Measurements from ENCODE around the gene KRTAP4-6.
"Not testable (repeated sequence)": the region's sequence is repeated elsewhere in the genome, so short reads cannot be mapped to it uniquely, and the experiment has no call there.

Gene KRTAP4-6

DNA sequence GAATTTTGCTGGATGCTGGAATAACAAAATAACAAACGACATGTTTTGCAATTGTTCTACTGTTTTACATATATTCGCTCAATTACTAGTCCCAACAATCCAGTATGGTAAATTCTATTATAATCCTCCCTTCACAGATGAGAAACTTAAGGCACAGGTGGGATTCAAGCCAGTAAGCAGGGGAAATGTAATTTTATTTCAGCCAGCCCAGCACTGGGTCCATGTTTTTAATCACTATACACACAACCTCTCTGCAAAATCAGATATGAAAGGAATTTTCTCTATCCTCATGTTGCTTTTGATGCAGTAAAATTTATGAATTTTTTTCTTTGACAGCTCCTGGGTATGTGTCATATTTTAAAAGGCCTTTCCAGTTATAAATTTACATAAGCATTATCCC is 4.9 kb upstream of the KRTAP4-6 start:
- Histone ChIP-seq H3K27ac (ENCODE audit: low read length) (no peak overlapping the region), H3K4me1 (ENCODE audit: control insufficient read depth in 1 of 2, insufficient read depth in 2 of 2, low read length in 2 of 2) (no peaks in the 10 kb centered on the region), H3K4me3 (ENCODE audit: low read depth in 1 of 2, low read length in 2 of 2) (no peak overlapping the region), H3K27me3 (ENCODE audit: low read depth, low read length) (no peaks in the 10 kb centered on the region), H3K36me3 (ENCODE audit: control insufficient read depth in 1 of 2, insufficient read depth in 2 of 2, low read length in 2 of 2) (no peaks in the 10 kb centered on the region), H3K9me3 (ENCODE audit: control insufficient read depth in 1 of 2, low read length in 2 of 2) (peaks cover 5 to 19% of the 10 kb centered on the region in 2 donors)

DNA sequence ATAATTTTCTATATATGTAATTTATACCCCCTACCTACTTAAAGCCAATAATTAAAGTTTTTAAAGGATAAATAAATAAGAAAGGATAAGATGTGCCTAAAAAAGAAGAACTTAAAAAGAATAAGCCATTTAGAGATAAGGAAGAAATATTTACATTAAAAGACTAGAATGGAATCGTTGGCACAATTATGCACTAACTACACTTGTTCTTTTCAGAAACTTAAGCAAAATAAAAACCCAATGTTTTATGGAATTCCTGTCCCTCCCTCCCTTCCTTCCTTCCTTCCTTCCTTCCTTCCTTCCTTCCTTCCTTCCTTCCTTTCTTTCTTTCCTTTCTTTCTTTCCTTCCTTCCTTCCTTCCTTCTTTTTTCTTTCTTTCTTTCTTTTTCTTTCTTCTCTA is 4.5 kb upstream of the KRTAP4-6 start:
- no peaks in the 10 kb centered on the region for H3K27me3 ChIP-seq (ENCODE audit: low read depth, low read length)

DNA sequence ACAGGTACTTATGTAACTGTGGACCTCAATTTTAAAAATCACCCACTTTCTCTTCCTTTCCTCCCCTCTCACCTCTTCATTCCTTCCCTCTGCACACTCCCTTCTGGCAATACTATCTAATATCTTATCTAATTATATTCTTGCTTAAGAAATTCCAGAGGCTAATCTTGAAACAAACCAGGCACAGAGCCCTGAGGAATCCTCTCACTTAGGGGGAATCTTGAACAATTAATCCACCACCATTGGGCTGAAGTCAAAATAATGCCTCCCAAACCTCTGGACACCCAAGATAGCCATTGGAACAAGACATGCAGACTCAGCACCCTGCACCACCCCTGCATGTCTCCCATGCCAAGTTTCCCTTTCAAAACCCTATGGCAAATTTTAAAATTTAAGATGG is 1.0 kb upstream of the KRTAP4-6 start:
- H3K36me3 ChIP-seq (ENCODE audit: control insufficient read depth in 1 of 2, insufficient read depth in 2 of 2, low read length in 2 of 2) = no peaks in the 10 kb centered on the region
- peaks cover 5 to 23% of the 10 kb centered on the region in 2 donors for H3K9me3 ChIP-seq (ENCODE audit: control insufficient read depth in 1 of 2, low read length in 2 of 2)
- no peaks in the 10 kb centered on the region for H3K4me1 ChIP-seq (ENCODE audit: control insufficient read depth in 1 of 2, insufficient read depth in 2 of 2, low read length in 2 of 2)
- H3K27ac ChIP-seq (ENCODE audit: low read length) = no peak overlapping the region
- H3K4me3 ChIP-seq (ENCODE audit: low read depth in 1 of 2, low read length in 2 of 2) = no peak overlapping the region
- H3K27me3 ChIP-seq (ENCODE audit: low read depth, low read length) = no peaks in the 10 kb centered on the region

More for the DNA sequence above, 4.5 kb upstream of the KRTAP4-6 start:
- peaks cover 5 to 23% of the 10 kb centered on the region in 2 donors for H3K9me3 ChIP-seq (ENCODE audit: control insufficient read depth in 1 of 2, low read length in 2 of 2)
- no peaks in the 10 kb centered on the region for H3K36me3 ChIP-seq (ENCODE audit: control insufficient read depth in 1 of 2, insufficient read depth in 2 of 2, low read length in 2 of 2)
- no peak overlapping the region for H3K27ac ChIP-seq (ENCODE audit: low read length)
- H3K4me3 ChIP-seq (ENCODE audit: low read depth in 1 of 2, low read length in 2 of 2) = no peak overlapping the region
- no peaks in the 10 kb centered on the region for H3K4me1 ChIP-seq (ENCODE audit: control insufficient read depth in 1 of 2, insufficient read depth in 2 of 2, low read length in 2 of 2)

DNA sequence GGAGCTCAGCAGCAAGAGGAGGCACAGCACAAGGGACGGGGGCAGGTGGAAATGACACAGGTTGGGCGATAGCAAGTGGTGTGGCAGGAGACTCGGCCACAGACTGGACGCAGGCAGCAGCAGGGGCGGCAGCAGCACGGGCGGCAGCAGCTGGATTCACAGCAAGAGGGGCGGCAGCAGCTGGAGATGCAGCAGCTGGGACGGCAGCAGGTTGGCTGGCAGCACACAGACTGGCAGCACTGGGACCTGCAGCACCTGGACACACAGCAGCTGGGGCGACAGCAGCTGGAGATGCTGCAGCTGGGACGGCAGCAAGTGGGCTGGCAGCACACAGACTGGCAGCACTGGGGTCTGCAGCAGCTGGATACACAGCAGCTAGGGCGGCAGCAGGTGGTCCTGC is 479 bp downstream of the KRTAP4-6 start:
- not testable (repeated sequence) for H3K27ac ChIP-seq (ENCODE audit: low read length); H3K36me3 ChIP-seq (ENCODE audit: control insufficient read depth in 1 of 2, insufficient read depth in 2 of 2, low read length in 2 of 2); H3K4me1 ChIP-seq (ENCODE audit: control insufficient read depth in 1 of 2, insufficient read depth in 2 of 2, low read length in 2 of 2); H3K4me3 ChIP-seq (ENCODE audit: low read depth in 1 of 2, low read length in 2 of 2); H3K27me3 ChIP-seq (ENCODE audit: low read depth, low read length)
- peaks cover 5 to 23% of the 10 kb centered on the region in 2 donors for H3K9me3 ChIP-seq (ENCODE audit: control insufficient read depth in 1 of 2, low read length in 2 of 2)

DNA sequence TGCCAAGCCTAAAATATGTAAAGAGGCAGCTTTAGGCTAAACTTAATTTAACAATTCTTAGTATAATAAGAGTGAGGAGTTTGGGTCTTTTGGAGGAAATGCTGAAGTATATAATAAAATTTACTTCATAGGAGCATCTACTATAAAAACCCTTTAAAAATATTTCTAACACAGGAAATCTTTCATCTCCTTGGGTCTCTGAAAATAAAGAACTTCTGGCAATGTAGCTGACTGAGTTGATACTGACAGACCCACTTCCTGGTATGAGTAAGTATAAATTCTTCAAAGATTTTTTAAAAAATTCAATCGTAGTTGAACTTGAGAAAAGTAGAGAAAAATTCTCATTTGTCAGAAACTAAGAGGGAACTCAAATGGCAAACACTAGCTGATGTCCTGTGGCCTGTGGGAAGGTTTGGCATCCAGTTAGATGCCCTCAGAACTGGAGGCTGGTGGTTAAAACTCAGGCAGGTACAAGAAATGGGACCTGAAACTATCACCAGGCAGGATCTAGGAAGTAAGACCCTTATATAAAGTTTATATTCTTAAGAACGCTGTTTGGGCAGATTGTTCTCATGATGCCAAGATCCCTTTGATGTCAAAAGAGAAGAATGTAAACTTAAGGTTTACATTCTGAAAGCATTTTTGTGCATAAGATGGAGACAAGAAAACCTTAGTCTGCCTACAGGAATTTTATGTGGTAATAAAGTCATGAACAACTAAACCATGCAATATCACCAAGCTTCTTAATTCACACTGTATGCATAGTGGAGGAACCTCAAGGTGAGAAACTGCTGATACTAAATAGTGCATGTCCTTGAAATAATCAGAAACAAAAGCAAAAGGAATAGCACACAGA is 6.2 kb downstream of the KRTAP4-6 start:
- Histone ChIP-seq H3K4me1 (ENCODE audit: control insufficient read depth in 1 of 2, insufficient read depth in 2 of 2, low read length in 2 of 2) (no peaks in the 10 kb centered on the region), H3K27me3 (ENCODE audit: low read depth, low read length) (no peaks in the 10 kb centered on the region), H3K36me3 (ENCODE audit: control insufficient read depth in 1 of 2, insufficient read depth in 2 of 2, low read length in 2 of 2) (no peaks in the 10 kb centered on the region), H3K9me3 (ENCODE audit: control insufficient read depth in 1 of 2, low read length in 2 of 2) (no peaks in the 10 kb centered on the region), H3K27ac (ENCODE audit: low read length) (no peak overlapping the region), H3K4me3 (ENCODE audit: low read depth in 1 of 2, low read length in 2 of 2) (no peak overlapping the region)

DNA sequence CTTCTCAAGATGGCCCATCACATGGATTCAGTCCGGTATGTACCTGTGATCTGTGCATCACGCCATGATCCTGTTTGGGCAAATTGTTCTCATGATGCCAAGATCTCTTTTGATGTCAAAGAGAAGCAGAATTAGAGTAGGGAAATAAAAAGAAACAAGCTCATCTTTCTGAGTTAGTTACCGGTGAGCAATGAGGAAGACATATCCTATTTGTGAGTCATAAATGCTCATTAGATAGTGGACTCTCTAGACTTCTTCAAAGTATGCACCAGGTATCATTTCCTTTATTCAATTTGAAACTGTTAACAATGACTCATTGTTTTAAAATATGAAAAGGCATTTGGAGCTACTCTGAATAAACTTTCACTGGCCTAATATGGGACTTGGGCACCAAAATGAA is 8.4 kb downstream of the KRTAP4-6 start:
- Histone ChIP-seq H3K27ac (ENCODE audit: low read length) (no peak overlapping the region), H3K4me1 (ENCODE audit: control insufficient read depth in 1 of 2, insufficient read depth in 2 of 2, low read length in 2 of 2) (no peaks in the 10 kb centered on the region), H3K9me3 (ENCODE audit: control insufficient read depth in 1 of 2, low read length in 2 of 2) (no peaks in the 10 kb centered on the region), H3K27me3 (ENCODE audit: low read depth, low read length) (no peaks in the 10 kb centered on the region), H3K4me3 (ENCODE audit: low read depth in 1 of 2, low read length in 2 of 2) (no peak overlapping the region), H3K36me3 (ENCODE audit: control insufficient read depth in 1 of 2, insufficient read depth in 2 of 2, low read length in 2 of 2) (no peaks in the 10 kb centered on the region)

DNA sequence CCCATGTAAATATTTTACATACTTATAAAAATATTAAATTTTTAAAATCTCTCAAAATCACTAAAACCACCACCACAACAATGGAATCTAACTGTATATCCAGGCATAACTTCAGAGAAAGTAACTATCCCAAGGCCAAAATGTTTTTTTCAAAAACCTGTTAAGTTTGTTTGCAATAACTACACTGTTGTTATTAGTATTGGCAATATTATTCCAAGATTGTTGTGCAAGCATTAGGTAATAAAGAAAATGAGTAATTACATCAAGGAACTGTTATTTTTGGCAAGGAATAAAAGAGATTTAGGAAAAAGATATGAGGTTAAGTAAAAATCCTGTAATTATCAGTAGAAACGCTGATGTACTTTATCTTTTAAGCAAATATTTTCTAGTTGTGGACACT is 13.0 kb downstream of the KRTAP4-6 start:
- no peaks in the 10 kb centered on the region for H3K4me1 ChIP-seq (ENCODE audit: control insufficient read depth in 1 of 2, insufficient read depth in 2 of 2, low read length in 2 of 2)
- H3K9me3 ChIP-seq (ENCODE audit: control insufficient read depth in 1 of 2, low read length in 2 of 2) = no peaks in the 10 kb centered on the region
- no peaks in the 10 kb centered on the region for H3K36me3 ChIP-seq (ENCODE audit: control insufficient read depth in 1 of 2, insufficient read depth in 2 of 2, low read length in 2 of 2)
- no peak overlapping the region for H3K27ac ChIP-seq (ENCODE audit: low read length)
- H3K27me3 ChIP-seq (ENCODE audit: low read depth, low read length) = no peaks in the 10 kb centered on the region
- no peak overlapping the region for H3K4me3 ChIP-seq (ENCODE audit: low read depth in 1 of 2, low read length in 2 of 2)

DNA sequence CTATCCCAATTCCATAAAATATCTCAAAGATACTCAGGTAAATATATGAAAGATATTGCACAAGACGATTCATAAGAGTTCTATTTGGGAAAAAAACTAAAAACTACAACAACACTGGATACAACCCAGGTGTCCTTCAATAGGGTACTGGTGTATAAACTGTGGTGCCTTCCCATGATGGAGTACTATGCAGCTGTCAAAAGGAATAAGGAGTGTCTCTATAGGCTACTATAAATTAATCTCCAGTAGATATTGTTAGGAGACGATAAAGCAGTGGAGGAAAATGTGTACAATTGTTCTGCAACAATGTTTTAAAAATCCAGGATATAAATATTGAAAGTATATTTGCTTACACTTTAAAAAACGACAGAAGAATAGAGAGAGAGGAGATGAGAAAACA is 13.9 kb downstream of the KRTAP4-6 start:
- H3K27ac ChIP-seq (ENCODE audit: low read length) = no peak overlapping the region
- no peak overlapping the region for H3K4me3 ChIP-seq (ENCODE audit: low read depth in 1 of 2, low read length in 2 of 2)
- no peaks in the 10 kb centered on the region for H3K9me3 ChIP-seq (ENCODE audit: control insufficient read depth in 1 of 2, low read length in 2 of 2)
- H3K4me1 ChIP-seq (ENCODE audit: control insufficient read depth in 1 of 2, insufficient read depth in 2 of 2, low read length in 2 of 2) = no peaks in the 10 kb centered on the region
- no peaks in the 10 kb centered on the region for H3K27me3 ChIP-seq (ENCODE audit: low read depth, low read length)
- no peaks in the 10 kb centered on the region for H3K36me3 ChIP-seq (ENCODE audit: control insufficient read depth in 1 of 2, insufficient read depth in 2 of 2, low read length in 2 of 2)

DNA sequence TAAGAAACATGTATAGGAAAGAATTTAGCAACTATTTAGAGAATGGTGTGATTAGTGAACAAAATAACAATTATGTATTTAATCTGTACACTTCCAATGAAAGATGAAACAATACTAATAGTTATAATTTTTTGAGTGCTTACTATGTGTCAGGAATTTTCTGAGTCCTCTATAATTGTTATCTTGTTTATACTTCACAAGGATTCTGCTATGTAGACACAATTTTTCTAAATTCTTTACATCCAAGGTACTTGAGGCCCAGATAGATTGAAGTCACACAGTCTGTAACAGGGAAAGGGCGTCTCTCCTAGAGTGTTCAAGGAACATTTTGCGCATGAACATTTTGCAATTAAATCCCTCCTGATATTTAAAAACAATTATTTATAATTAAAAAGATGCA is 15.3 kb downstream of the KRTAP4-6 start:
- no peak overlapping the region for H3K4me3 ChIP-seq (ENCODE audit: low read depth in 1 of 2, low read length in 2 of 2)
- no peak overlapping the region for H3K27ac ChIP-seq (ENCODE audit: low read length)
- H3K4me1 ChIP-seq (ENCODE audit: control insufficient read depth in 1 of 2, insufficient read depth in 2 of 2, low read length in 2 of 2) = no peaks in the 10 kb centered on the region
- no peaks in the 10 kb centered on the region for H3K9me3 ChIP-seq (ENCODE audit: control insufficient read depth in 1 of 2, low read length in 2 of 2)
- no peaks in the 10 kb centered on the region for H3K27me3 ChIP-seq (ENCODE audit: low read depth, low read length)
- no peaks in the 10 kb centered on the region for H3K36me3 ChIP-seq (ENCODE audit: control insufficient read depth in 1 of 2, insufficient read depth in 2 of 2, low read length in 2 of 2)

DNA sequence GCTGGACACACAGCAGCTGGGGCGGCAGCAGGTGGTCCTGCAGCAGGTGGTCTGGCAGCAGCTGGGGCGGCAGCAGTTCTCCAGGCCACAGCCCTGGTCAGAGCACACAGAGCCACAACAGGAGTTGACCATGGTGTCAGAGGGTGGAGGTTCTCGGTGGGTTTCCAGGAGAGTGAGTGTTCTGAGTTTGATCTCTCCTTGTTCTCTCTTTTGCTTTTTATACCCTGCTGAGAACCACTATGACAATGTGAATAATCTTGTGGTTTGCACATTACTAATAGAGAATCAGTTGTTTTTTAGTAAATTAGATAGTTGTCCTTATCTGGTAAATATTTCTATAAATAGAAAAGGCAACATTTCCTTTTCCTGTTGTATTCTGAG is 16.4 kb downstream of the KRTAP4-6 start, which contains the start of gene KRTAP4-12:
Gene KRTAP4-12, minus strand, starts transcription at position 192 of the 381 bp plus-strand sequence. Its CDS starts 60 bp downstream, at position 132.
- not testable (repeated sequence) for H3K4me1 ChIP-seq (ENCODE audit: control insufficient read depth in 1 of 2, insufficient read depth in 2 of 2, low read length in 2 of 2); H3K4me3 ChIP-seq (ENCODE audit: low read depth in 1 of 2, low read length in 2 of 2); H3K27me3 ChIP-seq (ENCODE audit: low read depth, low read length); H3K36me3 ChIP-seq (ENCODE audit: control insufficient read depth in 1 of 2, insufficient read depth in 2 of 2, low read length in 2 of 2); H3K27ac ChIP-seq (ENCODE audit: low read length); H3K9me3 ChIP-seq (ENCODE audit: control insufficient read depth in 1 of 2, low read length in 2 of 2)

DNA sequence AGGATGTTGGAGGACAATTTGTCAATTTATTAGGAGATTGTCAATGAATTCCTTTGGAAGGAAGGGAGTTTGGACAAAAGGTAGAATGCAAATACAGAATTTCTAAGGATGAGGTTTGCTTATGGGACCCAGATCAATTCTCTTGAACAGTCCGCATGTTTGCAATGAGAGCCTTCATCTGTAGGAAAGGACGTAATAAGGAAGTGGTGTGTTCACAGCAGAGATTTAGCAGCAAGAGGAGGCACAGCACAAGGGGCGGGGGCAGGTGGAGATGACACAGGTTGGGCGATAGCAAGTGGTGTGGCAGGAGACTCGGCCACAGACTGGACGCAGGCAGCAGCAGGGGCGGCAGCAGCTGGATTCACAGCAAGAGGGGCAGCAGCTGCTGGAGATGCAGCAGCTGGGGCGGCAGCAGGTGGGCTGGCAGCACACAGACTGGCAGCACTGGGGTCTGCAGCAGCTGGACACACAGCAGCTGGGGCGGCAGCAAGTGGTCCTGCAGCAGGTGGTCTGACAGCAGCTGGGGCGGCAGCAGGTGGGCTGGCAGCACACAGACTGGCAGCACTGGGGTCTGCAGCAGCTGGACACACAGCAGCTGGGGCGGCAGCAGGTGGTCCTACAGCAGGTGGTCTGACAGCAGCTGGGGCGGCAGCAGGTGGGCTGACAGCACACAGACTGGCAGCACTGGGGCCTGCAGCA is 16.9 kb downstream of the KRTAP4-6 start:
- not testable (repeated sequence) for H3K36me3 ChIP-seq (ENCODE audit: control insufficient read depth in 1 of 2, insufficient read depth in 2 of 2, low read length in 2 of 2); H3K27ac ChIP-seq (ENCODE audit: low read length); H3K27me3 ChIP-seq (ENCODE audit: low read depth, low read length); H3K9me3 ChIP-seq (ENCODE audit: control insufficient read depth in 1 of 2, low read length in 2 of 2); H3K4me3 ChIP-seq (ENCODE audit: low read depth in 1 of 2, low read length in 2 of 2); H3K4me1 ChIP-seq (ENCODE audit: control insufficient read depth in 1 of 2, insufficient read depth in 2 of 2, low read length in 2 of 2)
